Stimulated activated CD4-positive, alpha-beta T cell treated with anti-CD3 and anti-CD28 coated beads, Interleukin-12 subunit alpha, Interleukin-12 subunit beta, amount 100 ng/mL, for 24 hours (primary cell): Measurements from ENCODE around the gene BRWD1.

Experiments used
- DNase-seq, 2 experiments: peaks; one replicate each; pipeline ENCODE4 v3.0.0-alpha.2; 2020; ENCODE audit warnings: low read depth in 2 of 2

Gene BRWD1

DNA sequence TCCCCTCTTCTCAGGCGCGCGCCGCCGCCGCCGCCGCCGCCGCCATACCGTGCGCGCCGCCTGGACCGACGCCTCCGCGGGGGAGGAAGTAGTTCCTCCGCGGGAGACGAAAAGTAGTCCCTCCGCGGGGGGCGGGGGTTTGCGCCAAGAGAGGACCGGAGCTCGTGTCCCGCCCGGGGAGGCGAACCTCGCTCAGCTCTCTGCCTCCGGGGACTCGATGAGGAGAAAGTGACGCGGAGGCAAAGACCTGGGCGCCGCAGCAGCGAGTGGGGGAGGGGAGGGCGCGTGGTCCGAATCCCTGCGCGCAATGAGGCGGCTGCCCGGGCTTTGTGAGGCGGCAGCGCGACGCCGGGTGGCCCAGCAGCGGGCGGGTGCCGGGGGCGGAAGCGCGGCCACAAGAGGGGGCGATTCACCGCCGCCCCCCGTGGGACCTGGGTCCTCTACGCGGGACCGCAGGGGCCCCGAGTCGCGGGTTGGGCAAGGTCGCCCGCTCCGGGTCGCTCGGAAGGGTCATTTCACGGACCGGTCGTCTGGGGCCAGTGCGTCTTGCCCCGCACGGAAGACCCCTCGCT is at the start of gene BRWD1:
TSS of gene BRWD1 (minus strand) at position 62 of the 572 bp plus-strand sequence. CDS start 141 bp downstream, outside the sequence.
- DNase-seq = peak; percentile 59 to 63

DNA sequence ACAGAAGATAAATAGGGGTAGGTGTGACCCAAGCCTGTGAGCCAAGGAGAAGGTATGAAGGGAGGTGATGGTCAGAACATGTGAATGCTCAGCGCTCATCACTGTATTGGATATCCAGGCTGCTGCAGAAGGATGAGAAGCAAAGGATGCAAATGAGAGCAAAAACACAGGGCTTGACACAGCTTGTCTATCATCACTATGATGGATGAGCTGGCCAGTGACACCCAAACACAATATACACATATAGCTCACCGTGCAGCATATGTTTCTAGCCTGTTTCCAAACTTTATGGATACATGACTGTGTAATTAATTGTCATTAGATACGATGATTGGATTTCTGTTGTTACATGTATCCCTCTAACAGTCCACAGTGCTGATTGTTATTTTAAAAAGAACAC is 49.3 kb upstream of the BRWD1 start:
- no peak for DNase-seq

DNA sequence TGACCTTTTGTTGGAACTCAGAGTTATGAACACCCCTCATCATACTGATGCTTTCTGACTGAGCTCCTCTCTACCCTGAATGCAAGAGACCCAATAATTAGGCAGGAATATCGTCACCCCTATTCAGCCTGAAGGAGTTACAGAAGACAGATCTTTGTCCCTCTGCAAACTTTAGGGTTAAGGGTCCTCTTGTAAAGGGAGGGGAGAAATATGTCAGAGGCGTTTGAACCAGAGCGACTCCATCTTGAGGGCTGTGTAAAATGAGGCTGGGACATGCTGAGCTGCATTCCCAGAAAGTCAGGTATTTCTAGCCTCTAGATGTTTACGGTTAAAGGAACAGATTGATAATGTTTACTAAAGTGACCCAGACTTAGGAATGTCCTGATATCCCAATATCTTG is 46.0 kb upstream of the BRWD1 start:
- no peak for DNase-seq

DNA sequence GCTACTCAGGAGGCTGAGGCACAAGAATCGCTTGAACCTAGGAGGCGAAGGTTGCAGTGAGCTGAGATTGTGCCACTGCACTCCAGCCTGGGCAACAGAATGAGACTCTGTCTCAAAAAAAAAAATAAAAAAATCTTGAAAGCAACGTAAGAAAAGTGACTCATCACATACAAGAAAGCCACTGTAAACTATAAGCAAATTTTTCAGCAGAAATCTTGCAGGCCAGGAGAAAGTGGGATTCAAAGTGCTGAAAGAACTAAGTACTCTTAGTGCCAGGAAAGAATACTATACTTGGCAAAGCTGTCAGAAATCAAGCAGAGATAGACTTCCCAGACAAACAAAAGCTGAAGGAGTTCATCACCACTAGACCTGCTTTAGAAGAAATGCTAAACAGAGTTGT is 39.9 kb upstream of the BRWD1 start:
- DNase-seq = no peak

DNA sequence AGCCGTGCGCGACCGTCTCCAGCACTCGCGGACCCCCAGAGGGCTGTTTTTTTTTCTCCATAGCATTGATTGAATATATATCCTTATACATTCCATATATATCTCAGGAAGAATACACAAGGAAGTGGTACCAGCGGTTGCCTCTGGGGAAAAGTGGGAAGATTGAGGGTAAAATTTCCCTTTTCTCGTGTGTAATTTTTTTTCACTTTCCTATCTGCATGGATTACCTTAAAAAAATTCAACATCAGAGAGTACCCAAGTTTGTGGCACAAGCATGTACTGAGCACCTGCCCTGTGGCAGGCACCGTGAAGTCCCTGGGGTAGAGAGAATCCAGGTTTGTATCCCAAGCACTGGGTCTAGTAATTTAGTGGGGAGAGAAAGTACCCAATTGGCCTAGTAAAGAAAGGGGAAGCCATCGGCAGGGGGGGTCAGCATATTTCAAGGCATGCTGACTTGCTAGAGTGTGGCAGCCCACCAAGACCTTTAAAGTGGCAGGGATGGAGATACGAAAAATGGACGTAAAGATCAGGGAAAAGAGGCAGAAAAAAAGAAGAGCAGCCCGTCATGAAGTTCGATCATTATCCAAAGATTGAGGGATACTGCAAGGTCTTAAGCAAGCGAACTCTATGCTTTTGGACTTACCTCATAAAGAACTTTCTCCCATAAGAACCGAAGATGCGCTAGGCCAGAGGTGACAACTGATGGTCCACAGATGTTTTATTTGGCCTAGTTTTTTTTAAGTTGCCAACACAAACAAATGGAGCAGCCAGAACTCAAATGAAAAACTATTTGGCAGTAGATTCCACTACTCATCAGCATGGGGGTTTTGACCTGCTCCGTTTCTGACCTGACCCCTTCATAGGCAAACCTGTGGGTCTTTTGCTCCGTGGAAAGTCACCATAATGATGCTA is 36.9 kb upstream of the BRWD1 start:
- DNase-seq = no peak

DNA sequence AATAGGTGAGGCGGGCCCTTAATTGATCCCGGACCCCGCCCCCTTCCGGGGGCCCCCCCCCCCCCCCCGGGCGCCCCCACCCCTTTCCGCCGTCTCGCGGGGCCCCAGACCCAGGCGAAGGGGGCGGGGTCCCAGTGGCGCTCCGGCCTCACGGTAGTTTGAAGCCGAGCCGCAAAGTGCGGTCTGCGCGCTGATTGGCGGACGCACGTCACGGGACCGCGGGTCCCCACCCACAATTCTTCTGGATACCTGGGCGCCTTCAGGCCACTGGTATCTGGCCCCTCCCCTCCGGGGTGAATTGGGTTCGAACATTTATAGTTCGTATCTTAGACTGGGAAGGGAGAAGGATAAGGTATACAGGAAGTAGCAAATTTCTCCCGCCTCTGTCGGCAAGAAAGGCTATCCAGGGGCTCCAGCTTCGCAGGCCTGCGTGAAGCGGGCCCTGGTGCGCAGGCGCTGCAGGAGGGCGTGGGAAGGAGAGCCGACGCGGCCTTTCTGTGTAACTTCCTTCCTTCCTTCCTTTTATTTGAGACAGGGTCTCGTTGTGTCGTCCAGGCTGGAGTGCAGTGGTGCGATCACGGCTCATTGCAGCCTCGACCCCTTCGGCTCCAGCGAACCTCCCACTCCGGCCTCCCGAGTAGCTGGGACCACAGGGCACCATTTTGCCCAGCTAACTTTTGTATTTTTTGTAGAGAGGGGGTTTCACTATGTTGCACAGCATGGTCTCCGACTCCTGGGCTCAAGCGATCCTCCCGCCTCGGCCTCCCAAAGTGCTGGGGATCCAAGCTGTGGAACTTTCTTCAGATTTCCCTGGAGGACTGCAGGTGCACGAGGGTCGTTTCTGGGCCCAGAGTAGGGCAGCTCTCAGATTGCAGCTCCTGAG is 36.0 kb upstream of the BRWD1 start:
- DNase-seq = peak; percentile 94 to 97

DNA sequence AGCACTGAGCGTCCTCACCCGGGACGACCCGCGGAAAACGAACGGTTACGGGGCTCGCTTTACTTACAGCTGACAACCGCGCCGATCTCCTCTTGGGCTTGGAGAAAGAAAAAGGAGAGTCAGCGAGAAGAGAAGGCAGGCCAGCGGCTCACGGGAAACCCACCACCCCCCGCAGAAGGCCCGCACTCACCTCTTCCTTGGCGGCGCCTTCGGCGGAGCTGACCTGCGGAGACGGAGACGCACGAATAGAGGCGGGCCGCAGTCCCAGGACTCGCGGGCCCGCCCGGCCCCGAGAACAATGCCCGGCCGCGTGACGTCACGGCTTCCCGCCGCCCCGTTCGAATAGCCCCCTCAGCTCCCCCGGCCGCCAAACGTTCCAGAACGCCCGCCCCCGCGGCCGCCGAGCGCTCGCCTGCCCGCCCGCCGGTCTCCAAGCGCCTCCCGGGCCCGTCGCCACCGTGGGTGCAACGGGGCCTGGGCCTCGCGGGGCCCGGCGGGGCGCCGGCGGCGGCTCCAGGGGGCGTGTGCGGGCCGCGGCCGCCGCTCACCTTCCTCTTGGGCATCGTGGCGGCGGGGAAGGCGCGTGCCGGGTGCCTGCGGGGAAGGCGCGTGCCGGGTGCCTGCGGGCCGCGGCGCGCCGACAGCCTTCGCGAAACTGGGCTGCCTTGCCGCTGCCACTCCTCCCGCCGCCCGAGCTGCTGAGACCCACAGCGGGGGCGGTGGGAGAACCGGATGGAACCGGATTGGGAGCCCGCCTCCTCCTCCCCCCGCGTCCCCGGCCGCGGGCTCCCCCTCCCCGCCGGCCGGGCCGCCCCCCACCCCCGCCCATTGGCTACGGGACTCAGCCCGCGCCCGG is 35.2 kb upstream of the BRWD1 start, which contains the start of gene HMGN1:
TSS of gene HMGN1 (minus strand) at position 734 of the 856 bp plus-strand sequence. CDS start at position 563, 171 bp downstream.
- peak; percentile 81 to 85 for DNase-seq

DNA sequence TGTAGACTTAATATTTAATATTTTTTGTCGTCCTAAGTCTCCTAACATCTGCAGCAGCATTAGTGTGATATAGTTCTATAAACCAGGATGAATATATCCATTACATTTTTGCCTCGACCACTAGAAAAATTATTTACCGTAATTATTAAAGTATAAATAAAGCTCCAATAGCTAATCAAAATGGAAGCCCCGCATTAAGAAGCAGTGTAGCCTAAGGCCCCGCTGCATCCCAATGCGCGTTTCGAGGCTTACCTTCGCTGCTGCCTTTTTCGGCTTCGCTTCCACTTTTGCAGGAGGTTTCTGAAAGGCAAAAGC is 34.6 kb upstream of the BRWD1 start:
- DNase-seq = no peak

DNA sequence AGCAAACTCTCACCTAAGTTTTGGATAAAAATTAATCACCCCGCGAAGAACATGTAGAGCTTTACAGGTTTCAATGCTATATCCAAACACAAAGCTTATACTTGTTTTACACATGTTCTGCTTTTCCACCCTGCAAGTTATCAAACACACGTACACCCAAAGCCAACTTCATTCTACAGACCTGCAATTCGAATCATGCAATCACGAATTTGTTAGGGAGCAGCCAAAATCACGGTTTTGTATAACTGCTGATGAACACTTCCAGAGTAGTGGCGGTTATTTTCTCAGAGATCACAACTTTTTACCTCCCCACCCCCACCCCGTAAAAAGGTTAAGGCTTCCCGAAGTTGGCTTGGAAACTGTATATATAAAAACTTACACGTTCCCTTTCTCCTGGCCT is 34.1 kb upstream of the BRWD1 start:
- DNase-seq = no peak

DNA sequence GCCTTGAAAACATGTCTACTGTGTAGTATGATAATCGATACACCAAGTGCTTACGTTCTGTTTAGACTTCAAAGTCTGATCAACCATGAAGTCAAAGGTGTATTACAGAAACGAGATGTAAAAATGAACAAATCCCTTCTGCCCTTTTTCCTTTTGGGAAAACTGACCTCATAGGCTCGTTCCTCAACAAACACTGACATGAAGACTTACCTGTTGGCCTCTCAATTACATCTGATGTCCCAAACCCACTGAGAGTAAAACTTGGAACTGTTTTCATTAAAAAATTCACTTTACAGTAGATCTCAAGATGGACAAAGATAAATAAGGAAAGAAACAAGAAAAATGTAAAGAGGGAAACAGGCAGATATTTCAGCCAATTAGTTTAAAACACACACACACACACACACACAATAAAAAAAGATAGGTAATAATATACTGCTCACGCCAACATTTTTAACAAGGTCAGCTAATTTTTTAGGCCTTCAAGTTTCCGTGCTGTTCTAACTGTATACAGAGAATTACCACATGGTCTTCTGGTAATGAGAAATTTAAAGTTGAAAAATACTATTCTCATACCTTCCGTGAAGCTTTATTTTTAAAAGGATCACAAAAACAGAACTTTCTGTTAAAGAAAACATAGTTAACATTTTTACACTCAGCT is 33.4 kb upstream of the BRWD1 start:
- DNase-seq = no peak

DNA sequence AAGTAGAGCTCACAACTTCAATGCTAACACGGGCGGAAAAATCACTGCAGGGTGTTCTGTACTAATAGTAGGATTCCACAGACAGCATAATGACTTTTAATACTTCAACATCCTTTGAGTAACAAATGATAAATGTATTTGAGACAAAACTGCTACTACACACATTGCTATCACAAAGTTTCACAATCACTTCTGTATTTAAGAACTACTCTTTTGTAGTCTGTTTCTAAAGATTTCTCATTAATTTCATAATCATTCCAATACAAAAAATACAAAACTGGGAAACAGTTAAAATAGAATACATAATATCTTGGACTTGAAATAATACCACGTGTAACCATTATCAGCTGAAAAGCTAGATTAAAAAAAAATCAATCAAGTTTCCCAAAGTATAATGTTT is 32.8 kb upstream of the BRWD1 start:
- DNase-seq = no peak

DNA sequence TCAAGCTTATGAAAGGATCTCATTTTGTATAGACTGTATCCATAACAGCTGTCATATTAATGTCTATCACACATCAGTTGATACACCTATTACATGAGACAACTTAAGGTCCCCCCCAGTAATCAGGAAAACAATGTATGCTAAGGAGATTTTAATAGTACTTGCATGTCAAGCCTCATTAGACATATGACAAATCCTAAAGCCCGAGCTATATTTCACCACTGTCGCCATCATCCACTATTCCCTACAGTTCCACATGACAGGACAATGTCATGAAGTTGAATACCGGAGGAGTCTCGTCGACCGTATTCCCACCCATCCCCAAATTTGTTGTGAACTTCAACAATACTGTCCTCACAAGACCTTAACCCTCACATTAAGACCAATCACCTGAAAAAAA is 32.0 kb upstream of the BRWD1 start:
- DNase-seq = no peak

DNA sequence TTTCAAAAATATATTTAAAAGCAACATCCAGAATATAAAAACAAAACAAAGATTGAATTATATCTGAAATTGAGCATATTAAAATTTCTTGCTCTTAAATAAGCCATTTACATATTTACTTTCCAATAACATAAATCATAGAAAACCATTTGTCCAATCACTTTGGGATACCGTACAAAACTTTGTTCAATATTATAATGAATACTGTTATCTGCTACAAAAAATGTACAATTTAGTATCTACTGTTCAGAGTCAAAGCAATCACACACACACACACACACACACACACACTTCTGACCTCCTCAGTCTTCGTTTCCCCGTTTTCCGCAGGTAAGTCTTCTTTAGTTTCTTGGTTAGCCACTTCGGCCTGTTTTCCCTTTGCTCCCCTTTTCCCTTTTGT is 31.4 kb upstream of the BRWD1 start:
- DNase-seq = no peak

DNA sequence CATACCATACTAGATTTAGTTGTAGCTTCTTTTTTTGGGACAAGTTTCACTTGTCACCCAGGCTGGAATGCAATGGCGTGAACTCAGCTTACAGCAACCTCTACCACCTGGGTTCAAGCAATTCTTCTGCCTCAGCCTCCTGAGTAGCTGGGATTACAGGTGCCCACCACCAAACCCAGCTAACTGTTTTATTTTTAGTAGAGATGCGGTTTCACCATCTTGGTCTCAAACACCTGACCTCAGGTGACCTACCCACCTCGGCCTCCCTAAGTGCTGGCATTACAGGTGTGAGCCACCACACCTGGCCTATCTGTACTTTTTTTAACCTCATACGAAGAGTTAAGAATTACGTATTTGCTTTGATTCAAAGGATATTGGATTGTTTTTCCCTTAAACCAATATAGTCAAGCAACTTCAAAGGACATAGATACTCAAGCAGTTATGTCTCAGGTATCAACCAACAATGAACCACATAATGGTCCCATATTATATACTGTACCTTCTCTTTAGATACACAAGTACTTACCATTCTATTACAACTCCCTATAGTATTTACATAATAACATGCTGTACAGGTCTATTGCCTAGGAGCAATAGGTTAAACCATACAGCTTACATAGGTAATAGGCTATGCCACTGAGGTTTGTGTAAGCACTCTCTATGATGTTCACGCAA is 28.0 kb upstream of the BRWD1 start:
- DNase-seq = no peak

DNA sequence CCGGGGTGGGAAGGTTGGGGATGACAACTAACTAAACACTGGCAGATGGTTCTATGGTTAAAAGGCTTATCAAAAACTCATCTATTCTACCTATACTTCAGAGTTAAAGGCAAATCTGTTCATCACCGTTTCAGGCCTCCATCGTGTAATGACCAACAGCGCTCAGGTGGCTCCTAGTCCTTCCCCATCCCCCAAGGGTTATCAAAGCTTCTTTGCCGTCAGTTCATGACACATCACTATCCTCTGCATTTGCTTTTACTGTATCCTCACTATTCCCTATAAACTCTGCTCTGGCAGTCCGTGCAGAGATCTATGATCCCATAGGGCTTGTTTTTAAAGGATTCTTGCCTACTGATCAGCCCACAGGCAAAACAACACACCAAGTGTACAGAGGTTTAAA is 27.3 kb upstream of the BRWD1 start:
- no peak for DNase-seq

DNA sequence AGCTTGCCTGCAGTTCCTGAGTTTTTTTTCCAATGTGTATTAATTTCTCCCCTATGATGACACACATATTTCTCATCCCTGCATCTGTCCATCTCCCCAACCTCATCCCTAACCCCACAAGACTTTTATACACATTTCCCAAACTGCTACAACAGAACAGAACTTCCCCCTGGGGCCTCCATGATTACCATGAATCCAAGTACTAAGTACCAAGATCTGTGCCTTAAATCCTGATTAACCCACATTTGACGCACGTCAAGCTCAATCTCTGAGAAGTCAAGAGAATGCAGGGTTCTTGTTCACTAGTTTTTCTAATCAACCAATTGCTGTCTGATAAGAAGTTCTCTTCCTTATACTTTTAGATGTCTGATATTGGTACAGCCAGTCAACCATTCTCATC is 25.8 kb upstream of the BRWD1 start:
- no peak for DNase-seq

DNA sequence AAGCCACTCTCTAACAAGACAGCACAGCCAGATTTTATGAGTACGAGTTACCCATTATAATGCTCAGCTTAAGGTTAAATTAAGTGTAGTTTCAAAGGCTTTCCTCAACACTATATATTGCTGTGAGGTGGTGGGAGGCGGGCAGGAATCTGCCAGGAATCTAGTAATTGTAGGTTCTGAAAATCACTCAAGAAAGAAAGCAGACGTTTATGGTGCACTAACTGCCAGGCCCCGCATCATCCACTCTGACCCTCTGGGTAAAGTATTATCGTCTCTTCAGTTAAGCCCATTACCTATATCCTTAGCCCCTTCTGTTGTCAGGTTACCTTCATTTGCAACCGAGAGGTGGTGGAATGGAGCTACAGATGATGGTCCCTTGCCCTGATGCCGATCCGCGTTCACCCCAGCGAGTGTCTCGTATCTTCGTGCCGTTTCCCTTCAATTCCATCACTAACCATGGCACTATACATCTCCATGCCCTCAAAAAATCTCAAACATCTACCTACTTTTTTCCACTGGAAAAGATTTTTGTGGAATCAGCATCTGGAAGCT is 23.1 kb upstream of the BRWD1 start:
- no peak for DNase-seq

DNA sequence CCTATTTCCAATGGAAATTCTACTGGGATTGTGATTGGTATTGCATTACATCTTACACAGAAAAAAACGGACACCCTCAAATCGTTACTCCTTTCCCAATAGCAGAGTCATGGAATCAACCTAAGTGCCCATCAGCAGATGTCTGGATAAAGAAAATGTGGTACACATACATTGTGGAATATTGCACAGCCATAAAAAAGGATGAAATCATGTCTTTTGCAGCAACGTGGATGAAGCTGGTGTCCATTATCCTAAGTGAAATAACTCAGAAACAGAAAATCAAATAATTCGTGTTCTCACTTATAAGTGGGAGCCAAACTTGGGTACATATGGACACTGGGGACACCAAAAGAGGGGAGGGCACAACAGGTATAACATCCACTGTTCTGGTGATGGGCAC is 21.2 kb upstream of the BRWD1 start:
- DNase-seq = no peak

DNA sequence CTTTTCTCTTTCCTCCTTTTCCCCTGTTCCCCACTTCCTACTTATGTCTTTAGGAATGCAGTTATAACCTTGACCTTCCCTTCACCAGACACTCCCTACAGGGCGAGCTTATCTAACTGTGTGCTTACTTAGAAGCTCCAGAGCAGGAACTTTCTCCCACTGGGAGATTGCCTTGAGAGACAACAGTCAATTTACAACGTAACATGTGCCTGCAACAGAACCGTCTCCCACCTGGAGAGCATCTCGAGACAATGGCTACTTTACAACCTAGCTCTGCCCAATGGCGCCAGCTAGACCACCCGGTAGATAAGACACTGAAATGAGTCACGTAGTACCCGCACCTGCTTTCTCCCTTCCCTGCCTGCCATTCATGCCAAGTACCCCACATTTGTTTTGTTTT is 18.7 kb upstream of the BRWD1 start:
- no peak for DNase-seq

DNA sequence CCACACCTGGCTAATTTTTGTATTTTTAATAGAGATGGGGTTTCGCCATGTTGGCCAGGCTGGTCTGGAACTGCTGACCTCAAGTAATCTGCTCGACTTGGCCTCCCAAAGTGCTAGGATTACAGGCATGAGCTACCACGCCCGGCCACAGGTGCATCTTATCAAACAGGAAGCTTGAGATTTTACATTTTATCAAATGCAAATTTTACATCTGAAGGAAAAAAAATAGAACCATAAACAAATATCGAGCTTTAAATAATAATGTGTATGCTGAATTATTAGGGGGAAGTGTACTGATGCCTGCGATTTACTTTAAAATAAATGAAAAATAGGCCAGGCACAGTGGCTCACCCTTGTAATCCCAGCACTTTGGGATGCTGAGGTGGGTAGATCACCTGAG is 16.6 kb upstream of the BRWD1 start:
- no peak for DNase-seq
